GOT3 (cell line): ENCODE results near the gene DIAPH3.
"Not testable (repeated sequence)": the region's sequence is repeated elsewhere in the genome, so short reads cannot be mapped to it uniquely, and the experiment has no call there.

Source experiments
- DNase-seq: peaks from one replicate; lab custom pipeline; 2025; ENCODE audit warnings: mixed read lengths; lab: John Stamatoyannopoulos, UW

DIAPH3 gene

GRCh38 chr13:60163478-60164233 is at the start of gene DIAPH3:
Gene DIAPH3, minus strand, starts transcription at chr13:60163928. Its CDS starts 162 bp downstream, at chr13:60163766.
- peak; percentile 81 for DNase-seq

GRCh38 chr13:60213236-60213744 is 49.6 kb upstream of the DIAPH3 start:
- no peak for DNase-seq

- no peak for DNase-seq
Measured at GRCh38 chr13:60211548-60211947, 47.8 kb upstream of the DIAPH3 start.

- DNase-seq: no peak
Measured at GRCh38 chr13:60210510-60211330, 47.0 kb upstream of the DIAPH3 start.

- DNase-seq: not testable (repeated sequence)
Measured at GRCh38 chr13:60205499-60205898, 41.8 kb upstream of the DIAPH3 start.

GRCh38 chr13:60201286-60201685 is 37.6 kb upstream of the DIAPH3 start:
- DNase-seq: no peak

- DNase-seq: not testable (repeated sequence)
Measured at GRCh38 chr13:60195893-60196292, 32.2 kb upstream of the DIAPH3 start.

GRCh38 chr13:60182907-60183306 is 19.2 kb upstream of the DIAPH3 start:
- no peak for DNase-seq

- DNase-seq: no peak
Measured at GRCh38 chr13:60178327-60178726, 14.6 kb upstream of the DIAPH3 start.

- DNase-seq: no peak
Measured at GRCh38 chr13:60175571-60175970, 11.8 kb upstream of the DIAPH3 start.

GRCh38 chr13:60174113-60174512 is 10.4 kb upstream of the DIAPH3 start:
- DNase-seq: no peak

GRCh38 chr13:60172111-60172510 is 8.4 kb upstream of the DIAPH3 start:
- no peak for DNase-seq

- no peak for DNase-seq
Measured at GRCh38 chr13:60170414-60170813, 6.7 kb upstream of the DIAPH3 start.

GRCh38 chr13:60169239-60170031 is 5.7 kb upstream of the DIAPH3 start:
- DNase-seq: no peak

GRCh38 chr13:60167121-60167520 is 3.4 kb upstream of the DIAPH3 start:
- DNase-seq: no peak

GRCh38 chr13:60165391-60166099 is 1.8 kb upstream of the DIAPH3 start:
- DNase-seq: no peak

- DNase-seq: peak; percentile 50
Measured at GRCh38 chr13:60164234-60164889, 634 bp upstream of the DIAPH3 start.

- no peak for DNase-seq
Measured at GRCh38 chr13:60162096-60162495, 1.6 kb downstream of the DIAPH3 start.

- no peak for DNase-seq
Measured at GRCh38 chr13:60158321-60158801, 5.4 kb downstream of the DIAPH3 start.

- DNase-seq: no peak
Measured at GRCh38 chr13:60155978-60156377, 7.8 kb downstream of the DIAPH3 start.

GRCh38 chr13:60152904-60153303 is 10.8 kb downstream of the DIAPH3 start:
- DNase-seq: no peak
